ENCODE results near the gene ERP44.
"Not testable (repeated sequence)": the region's sequence is repeated elsewhere in the genome, so short reads cannot be mapped to it uniquely, and the experiment has no call there.

The ERP44 gene

DNA sequence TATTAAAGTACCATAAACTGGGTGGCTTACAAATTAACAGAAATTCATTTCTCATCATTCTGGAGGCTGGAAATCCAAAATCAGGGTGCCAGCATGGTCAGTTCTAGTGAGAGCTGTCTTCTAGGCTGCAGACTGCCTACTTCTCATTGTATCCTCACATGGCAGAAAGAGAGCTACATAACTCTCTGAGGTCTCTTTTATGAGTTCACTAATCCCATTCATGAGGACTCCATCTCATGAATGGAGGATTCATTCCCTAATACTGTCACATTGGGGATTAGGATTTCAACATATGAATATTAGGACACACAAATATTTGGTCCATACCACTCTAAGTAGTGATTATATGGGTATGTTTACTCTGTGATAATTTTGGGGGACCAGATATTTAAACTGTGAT, 84.0 kb downstream of the ERP44 start:
- Histone ChIP-seq H3K4me1 (ENCODE audit: insufficient read depth, insufficient read length) (no peaks in the 10 kb centered on the region), H3K9me3 (ENCODE audit: insufficient read depth, low read length) (peaks cover 11% of the 10 kb centered on the region), H3K4me3 (ENCODE audit: insufficient read length, low read depth) (no peak overlapping the region), H3K9ac (ENCODE audit: insufficient read length, low read depth) (no peak overlapping the region), H3K27me3 (ENCODE audit: insufficient read depth, insufficient read length) (no peaks in the 10 kb centered on the region), H3K36me3 (ENCODE audit: insufficient read depth, insufficient read length, low read length) (peaks cover 25% of the 10 kb centered on the region)
- TF ChIP-seq ZNF274 (IDR thresholded peaks at IDR 0.05; ENCODE audit: low read depth, low read length) = no peak
- TF ChIP-seq YY1 (IDR thresholded peaks at IDR 0.05; ENCODE audit: insufficient read depth, insufficient read length) = no peak
- TF ChIP-seq SUZ12 (IDR thresholded peaks at IDR 0.05; ENCODE audit: extremely low read depth, insufficient read depth, insufficient read length) = no peak
- no peak for DNase-seq (ENCODE audit: low read depth, low spot score)

GRCh38 chr9:100013573-100013972, 85.2 kb downstream of the ERP44 start:
- no peak for DNase-seq (ENCODE audit: low read depth, low spot score)
- H3K27me3 ChIP-seq (ENCODE audit: insufficient read depth, insufficient read length) = no peaks in the 10 kb centered on the region
- peaks cover 11% of the 10 kb centered on the region for H3K9me3 ChIP-seq (ENCODE audit: insufficient read depth, low read length)
- no peak for TF ChIP-seq YY1 (IDR thresholded peaks at IDR 0.05; ENCODE audit: insufficient read depth, insufficient read length)
- no peak overlapping the region for H3K9ac ChIP-seq (ENCODE audit: insufficient read length, low read depth)
- H3K4me3 ChIP-seq (ENCODE audit: insufficient read length, low read depth) = no peak overlapping the region
- peaks cover 17% of the 10 kb centered on the region for H3K36me3 ChIP-seq (ENCODE audit: insufficient read depth, insufficient read length, low read length)
- no peaks in the 10 kb centered on the region for H3K4me1 ChIP-seq (ENCODE audit: insufficient read depth, insufficient read length)

DNA sequence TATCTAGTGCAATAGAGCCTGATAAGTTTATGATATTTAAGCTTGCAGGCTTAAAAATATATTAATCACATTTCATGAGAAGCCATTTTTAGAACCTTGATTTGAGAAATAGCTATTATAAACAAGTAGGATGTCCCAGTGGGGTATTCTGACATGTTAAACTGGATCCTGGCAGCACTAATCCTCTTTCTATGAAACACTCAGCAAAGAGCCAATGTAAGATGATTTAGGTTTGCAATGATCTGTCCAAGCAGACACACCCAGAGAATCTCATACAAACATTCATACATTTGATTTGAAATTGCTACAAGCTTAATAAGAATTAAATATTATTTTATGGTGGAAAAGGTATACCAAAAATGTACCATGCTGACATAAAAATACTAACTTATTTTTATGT, 86.5 kb downstream of the ERP44 start:
- Histone ChIP-seq H3K9ac (ENCODE audit: insufficient read length, low read depth) (no peak overlapping the region), H3K9me3 (ENCODE audit: insufficient read depth, low read length) (peaks cover 11% of the 10 kb centered on the region), H3K36me3 (ENCODE audit: insufficient read depth, insufficient read length, low read length) (peaks cover 20% of the 10 kb centered on the region), H3K4me3 (ENCODE audit: insufficient read length, low read depth) (no peak overlapping the region), H3K4me1 (ENCODE audit: insufficient read depth, insufficient read length) (no peaks in the 10 kb centered on the region), H3K27me3 (ENCODE audit: insufficient read depth, insufficient read length) (no peaks in the 10 kb centered on the region)
- no peak for DNase-seq (ENCODE audit: low read depth, low spot score)
- TF ChIP-seq SUZ12 (IDR thresholded peaks at IDR 0.05; ENCODE audit: extremely low read depth, insufficient read depth, insufficient read length) (no peak), YY1 (IDR thresholded peaks at IDR 0.05; ENCODE audit: insufficient read depth, insufficient read length) (no peak), ZNF274 (IDR thresholded peaks at IDR 0.05; ENCODE audit: low read depth, low read length) (no peak)

DNA sequence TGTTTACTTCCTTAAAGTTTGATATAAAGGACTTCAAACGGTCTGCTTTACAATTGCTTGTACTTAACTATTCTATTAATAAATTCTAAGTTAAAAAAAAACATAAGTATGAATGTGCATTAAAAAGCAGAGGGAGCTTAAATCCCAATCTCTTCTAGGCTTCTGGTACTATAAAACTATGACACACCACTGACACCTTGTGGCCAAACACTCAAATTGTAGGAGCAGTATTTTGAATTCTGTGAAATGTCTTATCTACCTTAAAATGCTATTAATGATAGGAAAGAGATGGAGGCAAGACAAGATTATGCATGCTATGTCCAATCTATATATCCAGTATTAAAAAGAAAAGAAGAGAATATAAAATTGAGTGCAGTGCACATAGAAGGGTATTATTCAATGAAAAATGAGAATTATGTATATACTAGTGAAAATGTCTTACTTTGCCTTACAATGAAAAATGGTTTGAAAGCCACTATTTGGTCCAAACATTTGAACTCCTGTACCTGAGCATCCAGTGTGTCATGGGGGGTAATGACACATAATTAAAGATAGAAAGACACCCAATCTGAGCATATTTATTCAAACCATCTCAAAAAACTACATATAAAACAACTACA, 87.6 kb downstream of the ERP44 start:
- no peaks in the 10 kb centered on the region for H3K4me1 ChIP-seq (ENCODE audit: insufficient read depth, insufficient read length)
- no peaks in the 10 kb centered on the region for H3K27me3 ChIP-seq (ENCODE audit: insufficient read depth, insufficient read length)
- H3K9me3 ChIP-seq (ENCODE audit: insufficient read depth, low read length) = peaks cover 11% of the 10 kb centered on the region
- H3K4me3 ChIP-seq (ENCODE audit: insufficient read length, low read depth) = no peak overlapping the region
- no peak overlapping the region for H3K9ac ChIP-seq (ENCODE audit: insufficient read length, low read depth)
- peaks cover 11% of the 10 kb centered on the region for H3K36me3 ChIP-seq (ENCODE audit: insufficient read depth, insufficient read length, low read length)
- DNase-seq (ENCODE audit: low read depth, low spot score) = peak; percentile 51
- TF ChIP-seq SUZ12 (IDR thresholded peaks at IDR 0.05; ENCODE audit: extremely low read depth, insufficient read depth, insufficient read length) = no peak
- TF ChIP-seq YY1 (IDR thresholded peaks at IDR 0.05; ENCODE audit: insufficient read depth, insufficient read length) = no peak
- no peak for TF ChIP-seq ZNF274 (IDR thresholded peaks at IDR 0.05; ENCODE audit: low read depth, low read length)

- no peak for TF ChIP-seq YY1 (IDR thresholded peaks at IDR 0.05; ENCODE audit: insufficient read depth, insufficient read length)
- no peak for TF ChIP-seq ZNF274 (IDR thresholded peaks at IDR 0.05; ENCODE audit: low read depth, low read length)
- no peak for TF ChIP-seq SUZ12 (IDR thresholded peaks at IDR 0.05; ENCODE audit: extremely low read depth, insufficient read depth, insufficient read length)
- peaks cover under 1% of the 10 kb centered on the region; the same call in 1 of the 2 replicates for H3K9me3 ChIP-seq (ENCODE audit: insufficient read depth, low read length)
- DNase-seq (ENCODE audit: low read depth, low spot score) = no peak
- H3K9ac ChIP-seq (ENCODE audit: insufficient read length, low read depth) = no peak overlapping the region
- no peaks in the 10 kb centered on the region for H3K27me3 ChIP-seq (ENCODE audit: insufficient read depth, insufficient read length)
- H3K4me3 ChIP-seq (ENCODE audit: insufficient read length, low read depth) = no peak overlapping the region
- H3K4me1 ChIP-seq (ENCODE audit: insufficient read depth, insufficient read length) = peaks cover 3% of the 10 kb centered on the region
- peaks cover 37% of the 10 kb centered on the region for H3K36me3 ChIP-seq (ENCODE audit: insufficient read depth, insufficient read length, low read length)
Observed at GRCh38 chr9:99999797-100000196, 99.0 kb downstream of the ERP44 start.

DNA sequence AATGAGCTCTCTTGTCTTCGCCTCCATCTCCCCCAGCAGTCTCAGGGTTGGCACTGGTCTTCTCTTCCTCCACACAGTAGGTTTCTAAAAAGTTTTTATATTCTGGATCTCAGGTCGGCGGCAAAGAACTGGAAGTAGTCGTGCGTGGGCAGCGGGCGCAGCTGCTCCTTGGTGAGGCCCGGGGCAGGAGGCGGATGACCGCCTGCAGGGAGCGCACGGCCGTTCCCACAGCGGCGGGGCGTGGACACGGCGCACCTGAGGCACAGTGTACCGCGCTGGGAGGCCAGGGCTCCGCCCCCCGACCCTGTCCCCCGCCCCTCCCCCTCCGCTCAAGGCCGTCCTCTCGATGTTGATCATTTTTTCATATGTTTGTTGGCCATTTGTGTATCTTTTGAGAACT, 99.9 kb downstream of the ERP44 start:
- H3K9me3 ChIP-seq (ENCODE audit: insufficient read depth, low read length) = peaks cover 8% of the 10 kb centered on the region; the same call in 1 of the 2 replicates
- H3K27me3 ChIP-seq (ENCODE audit: insufficient read depth, insufficient read length) = no peaks in the 10 kb centered on the region
- no peak overlapping the region for H3K4me3 ChIP-seq (ENCODE audit: insufficient read length, low read depth)
- DNase-seq (ENCODE audit: low read depth, low spot score) = no peak
- TF ChIP-seq YY1 (IDR thresholded peaks at IDR 0.05; ENCODE audit: insufficient read depth, insufficient read length) = no peak
- TF ChIP-seq ZNF274 (IDR thresholded peaks at IDR 0.05; ENCODE audit: low read depth, low read length) = no peak
- H3K36me3 ChIP-seq (ENCODE audit: insufficient read depth, insufficient read length, low read length) = peaks cover 28% of the 10 kb centered on the region
- no peak overlapping the region for H3K9ac ChIP-seq (ENCODE audit: insufficient read length, low read depth)
- H3K4me1 ChIP-seq (ENCODE audit: insufficient read depth, insufficient read length) = peaks cover 3% of the 10 kb centered on the region

DNA sequence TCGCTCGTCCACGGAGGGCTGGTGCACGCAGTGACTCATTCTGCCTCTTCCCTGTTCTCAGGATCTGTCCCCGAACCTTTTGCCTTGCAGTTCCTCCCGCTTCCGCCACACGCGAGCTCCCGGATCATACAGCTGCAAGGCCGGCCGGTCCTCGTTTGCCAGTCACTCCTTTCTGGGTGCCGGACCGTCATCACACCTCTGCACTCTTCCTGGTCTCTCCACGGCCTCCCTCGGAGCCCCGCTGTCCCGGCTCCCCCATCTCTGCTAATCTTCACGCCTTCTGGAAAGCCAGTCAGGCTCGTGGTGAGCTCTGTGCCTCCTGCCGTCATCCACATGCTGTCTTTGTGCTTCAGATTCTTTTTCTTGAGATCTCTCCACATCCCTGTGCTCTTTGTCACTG, 100.5 kb downstream of the ERP44 start:
- H3K27me3 ChIP-seq (ENCODE audit: insufficient read depth, insufficient read length) = no peaks in the 10 kb centered on the region
- peaks cover 22% of the 10 kb centered on the region for H3K36me3 ChIP-seq (ENCODE audit: insufficient read depth, insufficient read length, low read length)
- H3K9me3 ChIP-seq (ENCODE audit: insufficient read depth, low read length) = 0 out of 2 replicates have a peak, but pooled peaks cover 8% of the 10 kb centered on the region
- TF ChIP-seq SUZ12 (IDR thresholded peaks at IDR 0.05; ENCODE audit: extremely low read depth, insufficient read depth, insufficient read length) = no peak
- no peak overlapping the region for H3K9ac ChIP-seq (ENCODE audit: insufficient read length, low read depth)
- DNase-seq (ENCODE audit: low read depth, low spot score) = no peak
- peaks cover 3% of the 10 kb centered on the region for H3K4me1 ChIP-seq (ENCODE audit: insufficient read depth, insufficient read length)
- no peak overlapping the region for H3K4me3 ChIP-seq (ENCODE audit: insufficient read length, low read depth)

DNA sequence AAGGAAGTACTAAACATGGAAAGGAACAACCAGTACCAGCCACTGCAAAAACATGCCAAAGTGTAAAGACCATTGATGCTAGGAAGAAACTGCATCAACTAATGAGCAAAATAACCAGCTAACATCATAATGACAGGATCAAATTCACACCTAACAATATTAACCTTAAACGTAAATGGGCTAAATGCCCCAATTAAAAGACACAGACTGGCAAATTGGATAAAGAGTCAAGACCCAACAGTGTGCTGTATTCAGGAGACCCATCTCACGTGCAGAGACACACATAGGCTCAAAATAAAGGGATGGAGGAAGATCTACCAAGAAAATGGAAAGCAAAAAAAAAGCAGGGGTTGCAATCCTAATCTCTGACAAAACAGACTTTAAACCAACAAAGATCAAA, 108.3 kb downstream of the ERP44 start:
- H3K36me3 ChIP-seq (ENCODE audit: insufficient read depth, insufficient read length, low read length); H3K27me3 ChIP-seq (ENCODE audit: insufficient read depth, insufficient read length); H3K4me3 ChIP-seq (ENCODE audit: insufficient read length, low read depth); H3K9ac ChIP-seq (ENCODE audit: insufficient read length, low read depth); H3K4me1 ChIP-seq (ENCODE audit: insufficient read depth, insufficient read length); DNase-seq (ENCODE audit: low read depth, low spot score): not testable (repeated sequence)
- peaks cover 30% of the 10 kb centered on the region; the same call in 1 of the 2 replicates for H3K9me3 ChIP-seq (ENCODE audit: insufficient read depth, low read length)

Measured in NT2/D1 (cell line).